OCI-LY7 (cell line): ENCODE results near the gene GALK1.

Experiments used
- CTCF ChIP-seq: fragments of 200-600 bp; sonication (generic); conservative IDR thresholded peaks from 2 replicates; pipeline ENCODE4 v1.5.1; 2014; ENCODE audit warnings: mild to moderate bottlenecking, antibody characterized with exemption, low read length, moderate library complexity, mixed read lengths
- EZH2phosphoT487 ChIP-seq: fragments of 200-600 bp; sonication (generic); IDR thresholded peaks from 2 replicates; pipeline ENCODE4 v1.6.1; 2018; ENCODE audit warnings: low read depth, borderline replicate concordance, mild to moderate bottlenecking, mixed run types, antibody characterized with exemption, low read length, moderate library complexity, mixed read lengths

- TF ChIP-seq CTCF (no peak), EZH2phosphoT487 (no peak)
Measured at GRCh38 chr17:75748706-75749105, 16.3 kb downstream of the GALK1 start.
